Chondrocyte (in vitro differentiated cells): ENCODE data around the gene SEMA6C. TPM values are rescaled to one million over a fixed set of nuclear protein-coding genes. Genes with fewer than 3 reads are reported as not detected.

Experiments
- DNase-seq: peaks from one replicate; pipeline ENCODE4 v3.0.0; 2021; ENCODE audit warnings: mixed read lengths, low spot score
- H3K27ac Mint-ChIP-seq: one replicate; pipeline ENCODE4 v1.8.0; 2021; ENCODE audit warnings: mild to moderate bottlenecking, moderate library complexity, mixed read lengths; ENCODE audit not compliant: unreplicated experiment
- H3K27me3 Mint-ChIP-seq: 2 replicates; pipeline ENCODE4 v1.8.0; 2021; ENCODE audit warnings: low read depth, mixed read lengths
- H3K36me3 Mint-ChIP-seq: 2 replicates; pipeline ENCODE4 v1.8.0; 2021; ENCODE audit warnings: low read depth, mixed read lengths
- H3K4me1 Mint-ChIP-seq: 2 replicates; pipeline ENCODE4 v1.8.0; 2021; ENCODE audit warnings: low read depth, mild to moderate bottlenecking, mixed read lengths
- H3K4me3 Mint-ChIP-seq: one replicate; pipeline ENCODE4 v1.8.0; 2021; ENCODE audit warnings: mild to moderate bottlenecking, moderate library complexity, mixed read lengths; ENCODE audit not compliant: unreplicated experiment
- H3K9me3 Mint-ChIP-seq: 2 replicates; pipeline ENCODE4 v1.8.0; 2021; ENCODE audit warnings: low read depth, mixed read lengths
- total RNA-seq: library from RNA; stranded (reverse); gene quantifications from 3 replicates; pipeline ENCODE4 v1.2.1, GENCODE V29; 2021
- TF ChIP-seq, protein P1 (sequence below): fragments of 200-600 bp; sonication (generic); IDR thresholded peaks from 2 replicates; pipeline ENCODE4 v1.5.0; 2021; ENCODE audit warnings: antibody characterized with exemption, mild to moderate bottlenecking, moderate library complexity

Gene SEMA6C
- total RNA-seq, 1 donor from 2014 or later = 7.0 TPM

DNA sequence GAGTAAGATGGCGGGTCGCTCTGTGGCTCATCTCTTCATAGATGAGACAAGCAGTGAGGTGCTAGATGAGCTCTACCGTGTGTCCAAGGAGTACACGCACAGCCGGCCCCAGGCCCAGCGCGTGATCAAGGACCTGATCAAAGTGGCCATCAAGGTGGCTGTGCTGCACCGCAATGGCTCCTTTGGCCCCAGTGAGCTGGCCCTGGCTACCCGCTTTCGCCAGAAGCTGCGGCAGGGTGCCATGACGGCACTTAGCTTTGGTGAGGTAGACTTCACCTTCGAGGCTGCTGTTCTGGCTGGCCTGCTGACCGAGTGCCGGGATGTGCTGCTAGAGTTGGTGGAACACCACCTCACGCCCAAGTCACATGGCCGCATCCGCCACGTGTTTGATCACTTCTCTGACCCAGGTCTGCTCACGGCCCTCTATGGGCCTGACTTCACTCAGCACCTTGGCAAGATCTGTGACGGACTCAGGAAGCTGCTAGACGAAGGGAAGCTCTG, 12.4 kb upstream of the SEMA6C start:
- Mint-ChIP-seq H3K27ac (no peak overlapping the region), H3K9me3 (no peaks in the 10 kb centered on the region), H3K36me3 (peaks cover 16% of the 10 kb centered on the region), H3K4me1 (peaks cover 4% of the 10 kb centered on the region), H3K4me3 (no peak overlapping the region), H3K27me3 (no peaks in the 10 kb centered on the region)
- TF ChIP-seq, protein P1, sequence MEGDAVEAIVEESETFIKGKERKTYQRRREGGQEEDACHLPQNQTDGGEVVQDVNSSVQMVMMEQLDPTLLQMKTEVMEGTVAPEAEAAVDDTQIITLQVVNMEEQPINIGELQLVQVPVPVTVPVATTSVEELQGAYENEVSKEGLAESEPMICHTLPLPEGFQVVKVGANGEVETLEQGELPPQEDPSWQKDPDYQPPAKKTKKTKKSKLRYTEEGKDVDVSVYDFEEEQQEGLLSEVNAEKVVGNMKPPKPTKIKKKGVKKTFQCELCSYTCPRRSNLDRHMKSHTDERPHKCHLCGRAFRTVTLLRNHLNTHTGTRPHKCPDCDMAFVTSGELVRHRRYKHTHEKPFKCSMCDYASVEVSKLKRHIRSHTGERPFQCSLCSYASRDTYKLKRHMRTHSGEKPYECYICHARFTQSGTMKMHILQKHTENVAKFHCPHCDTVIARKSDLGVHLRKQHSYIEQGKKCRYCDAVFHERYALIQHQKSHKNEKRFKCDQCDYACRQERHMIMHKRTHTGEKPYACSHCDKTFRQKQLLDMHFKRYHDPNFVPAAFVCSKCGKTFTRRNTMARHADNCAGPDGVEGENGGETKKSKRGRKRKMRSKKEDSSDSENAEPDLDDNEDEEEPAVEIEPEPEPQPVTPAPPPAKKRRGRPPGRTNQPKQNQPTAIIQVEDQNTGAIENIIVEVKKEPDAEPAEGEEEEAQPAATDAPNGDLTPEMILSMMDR = no peak
- DNase-seq = peak; percentile 89

DNA sequence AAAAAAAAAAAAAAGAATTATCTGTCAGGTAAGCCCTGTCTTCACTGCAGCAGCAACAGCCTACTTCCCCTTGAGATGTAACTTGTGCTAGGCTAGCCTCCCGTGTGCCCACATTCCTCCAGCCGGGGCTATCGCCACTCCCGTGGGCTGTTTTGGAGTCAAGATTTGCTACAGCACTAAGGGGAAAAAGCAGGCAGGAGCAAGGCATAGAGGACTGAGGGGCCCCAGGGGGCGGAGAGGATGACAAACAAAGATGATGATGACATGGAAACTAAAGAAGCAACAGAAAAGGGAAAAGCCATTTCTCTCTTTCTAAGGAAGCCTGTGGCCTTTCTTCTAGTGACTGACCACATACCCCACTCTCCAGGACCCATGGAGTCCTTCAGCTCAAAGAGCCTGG, 11.9 kb upstream of the SEMA6C start:
- Mint-ChIP-seq H3K27ac (no peak overlapping the region), H3K4me1 (peaks cover 4% of the 10 kb centered on the region), H3K9me3 (no peaks in the 10 kb centered on the region), H3K36me3 (peaks cover 16% of the 10 kb centered on the region), H3K4me3 (no peak overlapping the region), H3K27me3 (no peaks in the 10 kb centered on the region)
- DNase-seq = peak; percentile 32
- TF ChIP-seq, protein P1 = no peak

DNA sequence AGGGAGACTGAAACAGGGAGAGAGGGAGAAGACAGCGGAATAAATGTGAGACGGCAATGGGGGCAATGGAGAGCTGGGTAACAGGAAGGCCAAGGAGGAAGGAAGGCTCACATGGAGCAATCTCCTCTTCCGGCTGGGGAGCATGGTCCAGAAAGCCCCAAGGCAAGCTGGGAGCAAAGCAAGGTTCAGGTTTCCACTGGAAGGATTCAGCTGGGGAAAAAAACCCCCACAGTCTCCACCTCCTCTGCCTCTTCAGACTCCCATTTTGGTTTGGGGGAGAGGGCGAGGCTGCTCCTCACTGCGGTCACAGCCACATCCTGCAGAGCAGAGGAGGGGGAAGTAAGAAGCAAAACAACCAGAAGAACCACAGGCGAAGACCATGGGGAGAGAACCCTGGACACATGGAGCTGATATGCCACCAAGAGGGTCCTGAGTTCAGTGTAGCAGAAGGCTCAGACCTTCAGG, 10.7 kb upstream of the SEMA6C start:
- Mint-ChIP-seq H3K27ac (no peak overlapping the region), H3K36me3 (peaks cover 16% of the 10 kb centered on the region), H3K27me3 (no peaks in the 10 kb centered on the region), H3K9me3 (no peaks in the 10 kb centered on the region), H3K4me3 (no peak overlapping the region), H3K4me1 (peaks cover 4% of the 10 kb centered on the region)
- DNase-seq = peak; percentile 18
- TF ChIP-seq, protein P1 = no peak

DNA sequence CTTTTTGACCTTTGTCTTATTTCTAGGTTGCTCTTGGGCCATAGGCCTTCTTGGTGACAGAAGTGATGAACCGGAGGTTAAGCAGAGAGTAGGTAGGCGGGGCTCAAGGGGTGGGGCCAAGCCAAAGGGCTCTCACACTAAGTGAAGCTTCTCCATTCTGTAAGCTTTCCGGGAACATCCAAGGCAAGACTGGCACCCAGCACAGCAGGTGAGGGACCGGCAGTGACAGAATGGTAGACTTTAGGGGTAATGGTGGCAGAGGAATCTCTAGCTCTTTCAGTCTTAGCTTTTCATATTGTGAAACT, 10.0 kb upstream of the SEMA6C start, which contains the start of gene TNFAIP8L2:
Gene TNFAIP8L2, plus strand, starts transcription at position 135 of the 305 bp plus-strand sequence. CDS start 2,049 bp downstream, outside the sequence.
- Mint-ChIP-seq H3K36me3 (peaks cover 12% of the 10 kb centered on the region), H3K27me3 (no peaks in the 10 kb centered on the region), H3K27ac (no peak within 1 kb of the TSS), H3K9me3 (no peaks in the 10 kb centered on the region), H3K4me3 (no peak within 1 kb of the TSS), H3K4me1 (peaks cover 4% of the 10 kb centered on the region)
- TF ChIP-seq, protein P1 = no peak
- peak; percentile 40 for DNase-seq

DNA sequence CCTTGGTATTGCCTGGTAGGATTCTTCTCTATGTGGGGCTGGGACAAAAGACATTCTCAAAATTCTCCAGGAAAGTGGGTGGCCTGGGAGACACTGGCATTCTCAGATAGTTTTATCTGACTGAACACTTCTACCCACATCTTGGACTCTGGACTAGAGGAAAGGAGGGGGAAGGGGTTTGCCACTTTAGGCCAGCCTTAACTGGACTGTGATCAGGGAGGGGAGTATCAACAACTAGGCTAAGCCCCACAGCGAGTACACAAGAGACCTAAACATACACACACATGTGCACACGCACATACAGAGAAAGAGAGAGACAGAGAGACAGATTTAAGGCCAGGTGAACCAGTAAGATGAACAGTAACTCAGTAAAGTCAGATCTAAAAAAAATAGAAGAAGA, 1.2 kb upstream of the SEMA6C start:
- H3K36me3 Mint-ChIP-seq = peaks cover 2% of the 10 kb centered on the region
- no peak overlapping the region for H3K4me3 Mint-ChIP-seq
- H3K27me3 Mint-ChIP-seq = no peaks in the 10 kb centered on the region
- H3K27ac Mint-ChIP-seq = peak overlapping the region; percentile 97
- no peak for DNase-seq
- TF ChIP-seq, protein P1 = no peak
- no peaks in the 10 kb centered on the region for H3K9me3 Mint-ChIP-seq
- H3K4me1 Mint-ChIP-seq = peaks cover 36% of the 10 kb centered on the region
